NB4 (cell line): Measurements from ENCODE around the gene PDE4B.

ENCODE experiments used
- DNase-seq: peaks from one replicate; pipeline ENCODE4 v3.0.0; 2010; ENCODE audit warnings: low read depth
- H3K4me3 ChIP-seq: one replicate; pipeline ENCODE4 v1.5.1; 2011; ENCODE audit warnings: mild to moderate bottlenecking, low read depth, low read length, moderate library complexity
- MYC ChIP-seq: IDR thresholded peaks from 2 replicates; pipeline ENCODE4 v1.6.1; 2011; ENCODE audit warnings: low read depth, low read length
- POLR2A ChIP-seq: IDR thresholded peaks from 2 replicates; pipeline ENCODE4 v1.6.1; 2011; ENCODE audit warnings: mild to moderate bottlenecking; ENCODE audit not compliant: insufficient read length; ENCODE audit errors: extremely low read depth
- TF ChIP-seq, protein P1 (sequence below): IDR thresholded peaks from one replicate; pipeline ENCODE4 v1.5.1; 2012; ENCODE audit warnings: low read depth, low read length
- TF ChIP-seq, protein P2 (sequence below): IDR thresholded peaks from 2 replicates; pipeline ENCODE4 v1.6.1; 2011; ENCODE audit warnings: low read depth, low read length

PDE4B gene

DNA sequence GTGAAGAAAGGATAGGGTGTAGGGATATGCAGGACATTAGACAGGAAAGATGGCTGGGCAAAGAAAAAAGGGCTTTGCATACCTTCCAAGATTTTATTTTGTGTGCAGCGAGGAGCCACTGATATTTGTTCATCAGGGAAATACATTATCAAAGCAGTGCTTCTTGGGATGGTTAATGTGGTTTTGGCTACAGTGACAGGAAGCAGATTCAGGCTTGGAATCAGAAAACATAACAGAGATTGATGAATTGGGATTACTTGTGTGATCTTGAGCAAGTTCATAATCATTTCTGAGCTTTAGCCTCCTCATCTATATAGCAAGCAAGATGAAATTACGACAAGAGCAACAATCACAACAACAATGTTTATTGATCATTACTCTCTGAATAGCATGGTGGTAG, 492.1 kb downstream of the PDE4B start:
- DNase-seq: no peak
- TF ChIP-seq MYC: no peak
- TF ChIP-seq, protein P1, sequence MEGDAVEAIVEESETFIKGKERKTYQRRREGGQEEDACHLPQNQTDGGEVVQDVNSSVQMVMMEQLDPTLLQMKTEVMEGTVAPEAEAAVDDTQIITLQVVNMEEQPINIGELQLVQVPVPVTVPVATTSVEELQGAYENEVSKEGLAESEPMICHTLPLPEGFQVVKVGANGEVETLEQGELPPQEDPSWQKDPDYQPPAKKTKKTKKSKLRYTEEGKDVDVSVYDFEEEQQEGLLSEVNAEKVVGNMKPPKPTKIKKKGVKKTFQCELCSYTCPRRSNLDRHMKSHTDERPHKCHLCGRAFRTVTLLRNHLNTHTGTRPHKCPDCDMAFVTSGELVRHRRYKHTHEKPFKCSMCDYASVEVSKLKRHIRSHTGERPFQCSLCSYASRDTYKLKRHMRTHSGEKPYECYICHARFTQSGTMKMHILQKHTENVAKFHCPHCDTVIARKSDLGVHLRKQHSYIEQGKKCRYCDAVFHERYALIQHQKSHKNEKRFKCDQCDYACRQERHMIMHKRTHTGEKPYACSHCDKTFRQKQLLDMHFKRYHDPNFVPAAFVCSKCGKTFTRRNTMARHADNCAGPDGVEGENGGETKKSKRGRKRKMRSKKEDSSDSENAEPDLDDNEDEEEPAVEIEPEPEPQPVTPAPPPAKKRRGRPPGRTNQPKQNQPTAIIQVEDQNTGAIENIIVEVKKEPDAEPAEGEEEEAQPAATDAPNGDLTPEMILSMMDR: no peak
- no peak for TF ChIP-seq POLR2A
- TF ChIP-seq, protein P2, sequence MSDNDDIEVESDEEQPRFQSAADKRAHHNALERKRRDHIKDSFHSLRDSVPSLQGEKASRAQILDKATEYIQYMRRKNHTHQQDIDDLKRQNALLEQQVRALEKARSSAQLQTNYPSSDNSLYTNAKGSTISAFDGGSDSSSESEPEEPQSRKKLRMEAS: no peak
- H3K4me3 ChIP-seq: no peak overlapping the region

DNA sequence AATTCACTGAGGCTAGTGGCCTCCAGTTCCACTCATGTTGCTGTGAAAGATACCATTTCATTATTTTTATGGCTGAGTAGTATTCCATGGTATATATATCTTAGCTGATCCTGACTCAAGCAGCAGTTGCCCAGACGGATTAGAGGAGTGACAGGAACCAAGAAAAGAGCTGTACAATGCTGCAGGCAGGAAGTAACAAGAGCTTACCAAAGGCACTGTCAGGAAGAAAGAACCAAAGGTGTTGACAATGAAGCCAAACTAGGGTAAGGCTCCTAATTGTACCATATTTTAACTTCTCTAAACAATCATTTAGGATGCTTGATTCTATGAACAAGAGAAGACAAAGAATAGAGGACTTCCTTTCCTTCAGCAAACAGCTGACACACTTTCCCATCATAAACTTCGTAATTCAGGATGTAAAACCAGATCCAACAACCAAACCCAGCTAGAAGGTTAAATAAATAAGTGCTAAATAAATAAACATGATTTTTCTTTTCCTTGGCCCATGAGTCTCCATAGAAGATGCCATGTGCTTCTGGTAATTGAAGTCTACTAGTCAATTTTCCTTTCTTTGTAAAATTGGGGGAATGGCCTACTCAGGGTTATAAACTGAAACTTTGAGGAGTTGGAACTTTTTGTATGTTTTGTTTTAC, 493.0 kb downstream of the PDE4B start:
- TF ChIP-seq, protein P2: no peak
- TF ChIP-seq POLR2A: no peak
- TF ChIP-seq MYC: no peak
- TF ChIP-seq, protein P1: no peak

DNA sequence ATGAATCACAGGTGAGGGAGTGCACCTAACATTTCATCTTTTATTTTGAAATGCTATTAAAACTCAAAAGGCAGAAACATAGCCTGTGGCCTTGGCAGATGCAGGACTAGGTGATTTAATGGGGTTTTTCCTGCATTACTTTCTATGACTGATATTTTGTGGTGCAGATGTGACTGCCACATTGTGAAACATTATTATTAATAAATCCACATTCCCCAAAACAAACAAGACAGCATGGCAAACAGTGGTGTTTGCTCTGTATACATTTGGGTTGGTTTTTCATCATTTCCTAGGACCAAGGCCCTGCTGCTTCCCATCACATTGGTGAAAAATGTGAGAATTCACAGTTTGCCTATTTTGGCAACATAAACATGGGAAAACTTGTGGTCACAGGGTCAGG, 493.6 kb downstream of the PDE4B start:
- H3K4me3 ChIP-seq: no peak overlapping the region
- no peak for DNase-seq
- TF ChIP-seq, protein P1: no peak
- TF ChIP-seq POLR2A: no peak
- TF ChIP-seq, protein P2: no peak
- TF ChIP-seq MYC: no peak

More for the DNA sequence above, 493.0 kb downstream of the PDE4B start:
- no peak overlapping the region for H3K4me3 ChIP-seq
- no peak for DNase-seq

DNA sequence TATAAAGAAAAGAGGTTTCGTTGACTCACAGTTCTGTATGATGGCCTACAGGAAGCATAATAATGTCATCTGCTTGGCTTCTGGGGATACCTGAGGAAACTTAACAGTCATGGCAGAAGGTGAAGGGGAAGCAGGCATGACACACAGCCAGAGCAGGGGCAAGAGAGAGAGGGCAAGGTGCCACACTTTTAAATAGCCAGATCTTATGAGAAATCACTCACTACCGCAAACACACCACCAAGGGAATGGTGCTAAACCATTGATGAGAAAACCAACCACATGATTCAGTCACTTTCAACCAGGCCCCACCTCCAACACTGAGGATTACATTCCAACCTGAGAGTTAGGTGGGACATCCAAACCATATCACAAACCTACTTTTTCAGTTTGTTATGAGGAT, 495.4 kb downstream of the PDE4B start:
- TF ChIP-seq POLR2A: no peak
- no peak for TF ChIP-seq MYC
- TF ChIP-seq, protein P1: no peak
- TF ChIP-seq, protein P2: no peak
- no peak overlapping the region for H3K4me3 ChIP-seq
- DNase-seq: no peak

DNA sequence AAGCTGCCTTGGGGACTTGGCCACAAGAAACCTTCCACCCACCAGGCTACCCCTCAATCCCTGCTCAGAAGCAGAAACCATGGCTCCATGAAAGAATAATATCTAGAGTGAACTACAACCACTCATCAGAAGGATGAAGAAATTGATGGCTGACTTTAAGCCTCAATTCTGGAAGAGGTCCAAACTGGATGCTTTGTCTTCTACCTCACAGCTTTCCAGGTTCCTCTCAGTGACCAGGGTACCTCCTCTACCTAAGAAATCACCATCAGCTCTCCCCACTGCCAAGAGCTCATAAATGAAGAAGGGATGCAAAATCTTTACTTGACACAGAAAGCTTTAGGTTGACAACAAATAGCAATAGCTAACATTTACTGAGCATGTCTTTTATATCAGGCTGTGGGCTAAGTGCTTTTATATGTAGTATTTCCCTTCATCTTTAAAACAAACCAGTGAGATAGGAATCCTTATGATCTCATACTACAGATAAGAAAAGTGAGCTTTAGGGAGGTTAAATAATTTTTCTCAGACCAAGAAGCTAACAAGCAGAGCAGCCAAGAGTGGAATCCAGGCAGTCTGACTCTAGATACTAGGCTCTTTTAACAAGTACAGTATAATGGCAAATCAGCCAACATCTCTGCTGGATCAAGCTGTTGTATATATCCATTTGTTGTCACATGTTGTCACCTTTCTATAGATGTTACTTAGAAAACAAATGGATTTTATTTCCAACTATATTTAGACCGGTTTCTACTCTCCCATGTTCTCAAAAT, 498.3 kb downstream of the PDE4B start:
- DNase-seq: no peak
- H3K4me3 ChIP-seq: no peak overlapping the region
- no peak for TF ChIP-seq POLR2A
- TF ChIP-seq, protein P2: no peak
- TF ChIP-seq, protein P1: no peak
- TF ChIP-seq MYC: no peak
